ENCODE results near the gene CIZ1.
"Not testable (repeated sequence)": the region's sequence is repeated elsewhere in the genome, so short reads cannot be mapped to it uniquely, and the experiment has no call there.

DNA sequence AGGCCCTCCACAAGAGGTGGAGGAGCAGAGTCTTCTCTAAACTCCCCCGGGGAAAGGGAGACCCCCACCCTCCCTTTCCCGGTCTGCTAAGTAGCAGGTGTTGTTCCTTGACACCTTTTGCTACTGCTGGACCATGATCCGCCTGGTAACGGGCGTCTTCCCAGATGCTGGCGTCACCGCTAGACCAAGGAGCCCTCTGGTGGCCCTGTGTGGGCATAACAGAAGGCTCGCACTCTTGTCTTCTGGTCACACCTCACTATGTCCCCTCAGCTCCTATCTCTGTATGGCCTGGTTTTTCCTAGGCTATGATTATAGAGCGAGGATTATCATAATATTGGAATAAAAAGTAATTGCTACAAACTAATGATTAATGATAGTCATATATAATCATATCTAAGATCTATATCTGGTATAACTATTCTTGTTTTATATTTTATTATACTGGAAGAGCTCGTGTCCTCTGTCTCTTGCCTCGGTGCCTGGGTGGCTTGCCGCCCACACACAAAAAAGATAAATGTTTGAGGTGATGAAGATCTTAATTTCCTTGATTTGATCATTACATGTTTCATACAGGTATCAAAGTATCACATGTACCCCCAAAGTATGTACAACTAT lies 61.3 kb downstream of the CIZ1 start:
- TF ChIP-seq, protein P1, sequence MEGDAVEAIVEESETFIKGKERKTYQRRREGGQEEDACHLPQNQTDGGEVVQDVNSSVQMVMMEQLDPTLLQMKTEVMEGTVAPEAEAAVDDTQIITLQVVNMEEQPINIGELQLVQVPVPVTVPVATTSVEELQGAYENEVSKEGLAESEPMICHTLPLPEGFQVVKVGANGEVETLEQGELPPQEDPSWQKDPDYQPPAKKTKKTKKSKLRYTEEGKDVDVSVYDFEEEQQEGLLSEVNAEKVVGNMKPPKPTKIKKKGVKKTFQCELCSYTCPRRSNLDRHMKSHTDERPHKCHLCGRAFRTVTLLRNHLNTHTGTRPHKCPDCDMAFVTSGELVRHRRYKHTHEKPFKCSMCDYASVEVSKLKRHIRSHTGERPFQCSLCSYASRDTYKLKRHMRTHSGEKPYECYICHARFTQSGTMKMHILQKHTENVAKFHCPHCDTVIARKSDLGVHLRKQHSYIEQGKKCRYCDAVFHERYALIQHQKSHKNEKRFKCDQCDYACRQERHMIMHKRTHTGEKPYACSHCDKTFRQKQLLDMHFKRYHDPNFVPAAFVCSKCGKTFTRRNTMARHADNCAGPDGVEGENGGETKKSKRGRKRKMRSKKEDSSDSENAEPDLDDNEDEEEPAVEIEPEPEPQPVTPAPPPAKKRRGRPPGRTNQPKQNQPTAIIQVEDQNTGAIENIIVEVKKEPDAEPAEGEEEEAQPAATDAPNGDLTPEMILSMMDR (IDR thresholded peaks at IDR 0.05; ENCODE audit: low read depth, low read length, poor library complexity, severe bottlenecking): not testable (repeated sequence)
- not testable (repeated sequence) for TF ChIP-seq EZH2phosphoT487 (IDR thresholded peaks at IDR 0.05; ENCODE audit: borderline replicate concordance, low read length)

All from DOHH2 (cell line).